ENCODE results near the gene SDSL. TPM values are rescaled to one million over a fixed set of nuclear protein-coding genes. Genes with fewer than 3 reads are reported as not detected.

The SDSL gene
- total and polyA plus RNA-seq, 10 of the 15 experiments (the other 5 are each of a cell fraction or from before 2014, with no cell fraction given) = 0.18 to 4.4 (median 1.0) TPM

DNA sequence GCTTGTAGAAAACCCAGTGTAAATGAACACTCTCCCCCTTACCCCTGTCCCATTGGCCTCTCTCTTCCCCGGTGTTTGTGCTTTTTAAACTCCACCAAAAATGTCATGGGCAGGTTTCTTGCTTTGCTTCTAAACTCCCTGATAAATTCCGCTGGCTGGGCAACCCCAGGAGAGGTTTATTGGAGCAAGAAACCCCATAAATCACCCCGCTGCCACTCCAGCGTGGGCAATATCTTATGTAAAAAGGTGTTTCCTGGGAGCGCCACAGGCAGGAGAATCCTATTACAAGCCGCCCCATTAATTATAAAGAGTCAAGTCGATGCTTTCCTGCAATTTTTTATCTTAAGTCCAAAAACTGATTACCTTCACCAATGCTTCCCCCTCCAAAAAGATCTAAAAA is 26.7 kb downstream of the SDSL start (continued):
- TF ChIP-seq, protein P1, sequence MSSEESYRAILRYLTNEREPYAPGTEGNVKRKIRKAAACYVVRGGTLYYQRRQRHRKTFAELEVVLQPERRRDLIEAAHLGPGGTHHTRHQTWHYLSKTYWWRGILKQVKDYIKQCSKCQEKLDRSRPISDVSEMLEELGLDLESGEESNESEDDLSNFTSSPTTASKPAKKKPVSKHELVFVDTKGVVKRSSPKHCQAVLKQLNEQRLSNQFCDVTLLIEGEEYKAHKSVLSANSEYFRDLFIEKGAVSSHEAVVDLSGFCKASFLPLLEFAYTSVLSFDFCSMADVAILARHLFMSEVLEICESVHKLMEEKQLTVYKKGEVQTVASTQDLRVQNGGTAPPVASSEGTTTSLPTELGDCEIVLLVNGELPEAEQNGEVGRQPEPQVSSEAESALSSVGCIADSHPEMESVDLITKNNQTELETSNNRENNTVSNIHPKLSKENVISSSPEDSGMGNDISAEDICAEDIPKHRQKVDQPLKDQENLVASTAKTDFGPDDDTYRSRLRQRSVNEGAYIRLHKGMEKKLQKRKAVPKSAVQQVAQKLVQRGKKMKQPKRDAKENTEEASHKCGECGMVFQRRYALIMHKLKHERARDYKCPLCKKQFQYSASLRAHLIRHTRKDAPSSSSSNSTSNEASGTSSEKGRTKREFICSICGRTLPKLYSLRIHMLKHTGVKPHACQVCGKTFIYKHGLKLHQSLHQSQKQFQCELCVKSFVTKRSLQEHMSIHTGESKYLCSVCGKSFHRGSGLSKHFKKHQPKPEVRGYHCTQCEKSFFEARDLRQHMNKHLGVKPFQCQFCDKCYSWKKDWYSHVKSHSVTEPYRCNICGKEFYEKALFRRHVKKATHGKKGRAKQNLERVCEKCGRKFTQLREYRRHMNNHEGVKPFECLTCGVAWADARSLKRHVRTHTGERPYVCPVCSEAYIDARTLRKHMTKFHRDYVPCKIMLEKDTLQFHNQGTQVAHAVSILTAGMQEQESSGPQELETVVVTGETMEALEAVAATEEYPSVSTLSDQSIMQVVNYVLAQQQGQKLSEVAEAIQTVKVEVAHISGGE (CRISPR knock-in tag; IDR thresholded peaks at IDR 0.05) = no peak
- TF ChIP-seq BMI1 (IDR thresholded peaks at IDR 0.05; ENCODE audit: borderline replicate concordance) (no peak), SREBF1 (IDR thresholded peaks at IDR 0.05; ENCODE audit: low read length) (no peak)

DNA sequence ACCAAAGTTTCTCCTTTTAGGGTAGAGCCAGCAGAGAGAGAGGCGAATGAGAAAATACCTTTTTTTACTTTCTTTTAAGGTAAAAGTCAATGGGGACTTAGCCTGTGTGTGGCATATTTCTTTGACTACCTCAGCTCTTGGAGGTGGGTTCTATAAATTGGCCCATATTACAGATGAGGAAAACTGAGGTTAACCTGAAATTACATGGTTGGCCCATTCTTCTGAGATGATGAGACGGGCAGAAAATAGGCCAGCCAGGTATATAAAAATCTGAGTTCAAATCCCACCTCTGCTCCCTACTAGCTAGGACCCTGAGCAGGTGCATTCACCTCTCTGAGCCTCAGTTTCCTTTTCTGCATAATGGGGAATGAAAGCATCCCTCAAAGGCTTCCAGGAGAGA is 27.1 kb downstream of the SDSL start:
- Histone ChIP-seq H3K9ac (ENCODE audit: control insufficient read depth, insufficient read depth, low read length) (no peak overlapping the region), H3K4me3 (no peak overlapping the region), H3K27ac (ENCODE audit: control insufficient read depth, insufficient read depth) (no peak overlapping the region), H2AFZ (ENCODE audit: control insufficient read depth, low read depth, low read length) (no peak overlapping the region), H3K79me2 (ENCODE audit: control insufficient read depth, insufficient read depth, low read length) (no peaks in the 10 kb centered on the region), H3K9me3 (replicated peaks; ENCODE audit: control insufficient read depth, insufficient read depth, low read length) (no peaks in the 10 kb centered on the region; the same call in 2 of the 3 replicates), H3K36me3 (ENCODE audit: control insufficient read depth in 2 of 2, insufficient read depth in 2 of 2, low read length in 1 of 2) (no peaks in the 10 kb centered on the region), H3K4me1 (ENCODE audit: control insufficient read depth, insufficient read depth, low read length) (no peaks in the 10 kb centered on the region), H4K20me1 (ENCODE audit: control insufficient read depth, insufficient read depth) (no peaks in the 10 kb centered on the region), H3K27me3 (replicated peaks in 1 of 2; ENCODE audit: control insufficient read depth in 2 of 2, insufficient read depth in 2 of 2, low read length in 1 of 2) (no peaks in the 10 kb centered on the region), H3K4me2 (ENCODE audit: control insufficient read depth, insufficient read depth) (no peak overlapping the region)
- 72% methylated on average over 2 of the region's 2 CpGs for WGBS (ENCODE audit: insufficient coverage, insufficient replicate concordance, low lambda C conversion rate, missing lambda C conversion rate)
- FAIRE-seq = no peak
- no peak for DNase-seq (ENCODE audit: low read depth, low spot score)
- ChIA-PET POLR2A (no interaction called here), CTCF (interaction anchor here (0.6 kb wide), 1 partner anchor 29 kb away, joined by 3 read pairs; no protein-coding TSS in a partner anchor), SMC1A (ENCODE audit: uncharacterized antibody, unreplicated experiment) (no interaction called here), RAD21 (ENCODE audit: unreplicated experiment) (no interaction called here)
- ATAC-seq = no peak
- in situ Hi-C loops (cut with MboI) = no loop called here
- no TSS peak for BruUV-seq (replicated peaks)
- intact Hi-C loops (cut with micrococcal nuclease; ENCODE audit: unreplicated experiment) = no loop called here
- TF ChIP-seq MTA2 (IDR thresholded peaks at IDR 0.05; ENCODE audit: low read depth) = no peak
- TF ChIP-seq CREB1 (IDR thresholded peaks at IDR 0.05; ENCODE audit: low read depth) = no peak
- TF ChIP-seq HDGF (IDR thresholded peaks at IDR 0.05) = no peak
- TF ChIP-seq, protein P1 (CRISPR knock-in tag; IDR thresholded peaks at IDR 0.05) = no peak
- no peak for TF ChIP-seq POLR2A (IDR thresholded peaks at IDR 0.05; ENCODE audit: low read depth, low read length)
- no peak for TF ChIP-seq IRF4 (IDR thresholded peaks at IDR 0.05; ENCODE audit: low read depth, low read length)
- no peak for TF ChIP-seq KLF5 (IDR thresholded peaks at IDR 0.05; ENCODE audit: partially characterized antibody)
- TF ChIP-seq, protein P2, sequence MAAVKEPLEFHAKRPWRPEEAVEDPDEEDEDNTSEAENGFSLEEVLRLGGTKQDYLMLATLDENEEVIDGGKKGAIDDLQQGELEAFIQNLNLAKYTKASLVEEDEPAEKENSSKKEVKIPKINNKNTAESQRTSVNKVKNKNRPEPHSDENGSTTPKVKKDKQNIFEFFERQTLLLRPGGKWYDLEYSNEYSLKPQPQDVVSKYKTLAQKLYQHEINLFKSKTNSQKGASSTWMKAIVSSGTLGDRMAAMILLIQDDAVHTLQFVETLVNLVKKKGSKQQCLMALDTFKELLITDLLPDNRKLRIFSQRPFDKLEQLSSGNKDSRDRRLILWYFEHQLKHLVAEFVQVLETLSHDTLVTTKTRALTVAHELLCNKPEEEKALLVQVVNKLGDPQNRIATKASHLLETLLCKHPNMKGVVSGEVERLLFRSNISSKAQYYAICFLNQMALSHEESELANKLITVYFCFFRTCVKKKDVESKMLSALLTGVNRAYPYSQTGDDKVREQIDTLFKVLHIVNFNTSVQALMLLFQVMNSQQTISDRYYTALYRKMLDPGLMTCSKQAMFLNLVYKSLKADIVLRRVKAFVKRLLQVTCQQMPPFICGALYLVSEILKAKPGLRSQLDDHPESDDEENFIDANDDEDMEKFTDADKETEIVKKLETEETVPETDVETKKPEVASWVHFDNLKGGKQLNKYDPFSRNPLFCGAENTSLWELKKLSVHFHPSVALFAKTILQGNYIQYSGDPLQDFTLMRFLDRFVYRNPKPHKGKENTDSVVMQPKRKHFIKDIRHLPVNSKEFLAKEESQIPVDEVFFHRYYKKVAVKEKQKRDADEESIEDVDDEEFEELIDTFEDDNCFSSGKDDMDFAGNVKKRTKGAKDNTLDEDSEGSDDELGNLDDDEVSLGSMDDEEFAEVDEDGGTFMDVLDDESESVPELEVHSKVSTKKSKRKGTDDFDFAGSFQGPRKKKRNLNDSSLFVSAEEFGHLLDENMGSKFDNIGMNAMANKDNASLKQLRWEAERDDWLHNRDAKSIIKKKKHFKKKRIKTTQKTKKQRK (IDR thresholded peaks at IDR 0.05; ENCODE audit: low read depth, low read length) = no peak
